GM19043 (cell line): ENCODE results near the gene ACTN4.
"Not testable (repeated sequence)": the region's sequence is repeated elsewhere in the genome, so short reads cannot be mapped to it uniquely, and the experiment has no call there.

Experiments used
- ATAC-seq: cut with Tn5 transposase; IDR thresholded peaks from one replicate; pipeline ENCODE4 v1.9.1; 2021; ENCODE audit warnings: low read depth; ENCODE audit not compliant: unreplicated experiment

Gene ACTN4

GRCh38 chr19:38754196-38754595 lies 106.7 kb downstream of the ACTN4 start:
- not testable (repeated sequence) for ATAC-seq

GRCh38 chr19:38759590-38760003 lies 112.1 kb downstream of the ACTN4 start:
- no peak for ATAC-seq

- ATAC-seq: not testable (repeated sequence)
Measured at GRCh38 chr19:38760805-38761517, 113.5 kb downstream of the ACTN4 start.

GRCh38 chr19:38761884-38762389 lies 114.5 kb downstream of the ACTN4 start:
- ATAC-seq: not testable (repeated sequence)

- no peak for ATAC-seq
Measured at GRCh38 chr19:38763795-38764220, 116.4 kb downstream of the ACTN4 start.

GRCh38 chr19:38765214-38765613 lies 117.8 kb downstream of the ACTN4 start:
- ATAC-seq: no peak

- no peak for ATAC-seq
Measured at GRCh38 chr19:38766276-38767047, 119.0 kb downstream of the ACTN4 start.

GRCh38 chr19:38769635-38770211 lies 122.3 kb downstream of the ACTN4 start:
- no peak for ATAC-seq

GRCh38 chr19:38770228-38770948 lies 122.9 kb downstream of the ACTN4 start:
- not testable (repeated sequence) for ATAC-seq

GRCh38 chr19:38770949-38771275 lies 123.5 kb downstream of the ACTN4 start:
- not testable (repeated sequence) for ATAC-seq

- ATAC-seq: not testable (repeated sequence)
Measured at GRCh38 chr19:38771569-38771968, 124.1 kb downstream of the ACTN4 start.

- no peak for ATAC-seq
Measured at GRCh38 chr19:38773469-38774177, 126.2 kb downstream of the ACTN4 start, which contains the start of gene LGALS7. TSS of gene LGALS7 (minus strand) at chr19:38773517. CDS start at chr19:38773492, 25 bp downstream.

GRCh38 chr19:38774181-38774950 lies 126.9 kb downstream of the ACTN4 start:
- no peak for ATAC-seq

GRCh38 chr19:38778733-38779132 lies 131.3 kb downstream of the ACTN4 start:
- ATAC-seq: no peak

- ATAC-seq: no peak
Measured at GRCh38 chr19:38780443-38780842, 133.0 kb downstream of the ACTN4 start.

- no peak for ATAC-seq
Measured at GRCh38 chr19:38781058-38781457, 133.6 kb downstream of the ACTN4 start.
